HL-60 (cell line): ENCODE measurements around the gene AIG1.

Experiments used
- DNase-seq, 2 experiments: peaks; one replicate each; pipeline ENCODE4 v3.0.0-alpha.2; 2010 to 2020; ENCODE audit warnings: low read depth in 1 of 2, low spot score in 1 of 2
- H3K27ac ChIP-seq: fragments of 250-450 bp; sonication (Bioruptor Pico); replicated peaks from 2 replicates; pipeline ENCODE4 v1.5.1; 2020; ENCODE audit warnings: mild to moderate bottlenecking, moderate library complexity
- H3K27me3 ChIP-seq: fragments of 250-450 bp; sonication (Bioruptor Pico); 2 replicates; pipeline ENCODE4 v1.5.1; 2021; ENCODE audit warnings: mild to moderate bottlenecking, moderate library complexity; ENCODE audit not compliant: insufficient read depth, poor library complexity, severe bottlenecking
- H3K4me3 ChIP-seq: replicated peaks from 2 replicates; pipeline ENCODE4 v1.5.1; 2011; ENCODE audit warnings: mild to moderate bottlenecking, control low read depth, low read length; ENCODE audit not compliant: insufficient read depth
- CTCF ChIP-seq: IDR thresholded peaks from one replicate; pipeline ENCODE4 v1.5.1; 2011; ENCODE audit warnings: low read length, control low read depth, inconsistent platforms; ENCODE audit not compliant: insufficient read depth
- GABPA ChIP-seq: IDR thresholded peaks from 2 replicates; pipeline ENCODE4 v1.6.1; 2012; ENCODE audit warnings: low read depth
- POLR2AphosphoS5 ChIP-seq: IDR thresholded peaks from 2 replicates; pipeline ENCODE4 v1.6.1; 2012; ENCODE audit warnings: low read depth
- REST ChIP-seq: IDR thresholded peaks from 2 replicates; pipeline ENCODE4 v1.6.1; 2012; ENCODE audit warnings: low read depth; ENCODE audit not compliant: insufficient replicate concordance
- SPI1 ChIP-seq: IDR thresholded peaks from 2 replicates; pipeline ENCODE4 v1.6.1; 2012; ENCODE audit warnings: low read depth, mild to moderate bottlenecking, borderline replicate concordance

The AIG1 gene

GRCh38 chr6:143128681-143129015 is 68.0 kb downstream of the AIG1 start:
- TF ChIP-seq SPI1 (no peak), CTCF (no peak), REST (no peak), GABPA (no peak), POLR2AphosphoS5 (no peak)
- H3K27ac ChIP-seq, result no peak overlapping the region
- no peak for DNase-seq

GRCh38 chr6:143130928-143131327 is 70.2 kb downstream of the AIG1 start:
- Histone ChIP-seq H3K27me3 (no peaks in the 10 kb centered on the region), H3K27ac (no peak overlapping the region), H3K4me3 (no peak overlapping the region)
- TF ChIP-seq POLR2AphosphoS5 (no peak), REST (no peak), SPI1 (no peak), GABPA (no peak), CTCF (no peak)
- no peak for DNase-seq

More at GRCh38 chr6:143128681-143129015, 68.0 kb downstream of the AIG1 start:
- no peaks in the 10 kb centered on the region for H3K27me3 ChIP-seq
- no peak overlapping the region for H3K4me3 ChIP-seq

- TF ChIP-seq REST (no peak), CTCF (no peak), SPI1 (no peak), GABPA (no peak), POLR2AphosphoS5 (no peak)
- no peak for DNase-seq
- no peaks in the 10 kb centered on the region for H3K27me3 ChIP-seq
- H3K27ac ChIP-seq, result no peak overlapping the region
- no peak overlapping the region for H3K4me3 ChIP-seq
Measured at GRCh38 chr6:143135325-143135724, 74.6 kb downstream of the AIG1 start.
